ENCODE measurements around the gene TFE3.

Gene TFE3

DNA sequence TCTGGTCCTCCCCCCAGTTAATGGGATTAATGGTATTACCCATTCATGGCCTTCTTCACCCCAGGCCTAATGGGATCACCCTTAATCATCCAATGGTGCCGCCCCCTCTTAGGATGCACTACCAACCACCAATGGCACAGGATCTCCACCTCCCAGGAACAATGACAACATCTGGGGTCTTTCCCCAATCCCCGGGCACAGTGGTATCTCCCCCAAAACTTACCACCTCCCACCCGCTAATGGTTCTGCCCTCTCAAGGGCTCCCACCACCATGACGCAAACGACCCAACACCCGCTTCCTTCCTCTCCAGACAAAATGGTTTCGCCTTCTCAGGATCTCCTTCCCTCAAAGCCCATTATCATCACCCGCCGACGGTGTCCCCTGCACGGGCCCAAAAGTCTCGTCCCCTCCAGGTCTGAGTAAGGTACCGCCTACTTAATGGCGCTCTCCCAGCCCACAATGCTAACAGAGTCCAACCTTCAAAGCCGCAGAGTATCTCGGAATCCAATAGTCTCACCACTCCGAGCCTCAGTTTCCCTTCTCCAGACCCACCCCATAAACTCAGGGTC, 41.6 kb downstream of the TFE3 start:
- peak; percentile 37 for DNase-seq (ENCODE audit: low spot score)
- in situ Hi-C loops (cut with MboI; ENCODE audit: low pct_unique_long_range_greater_than_20kb, low sequenced_read_pairs, unreplicated experiment), result no loop called here
- TF ChIP-seq, protein P1, sequence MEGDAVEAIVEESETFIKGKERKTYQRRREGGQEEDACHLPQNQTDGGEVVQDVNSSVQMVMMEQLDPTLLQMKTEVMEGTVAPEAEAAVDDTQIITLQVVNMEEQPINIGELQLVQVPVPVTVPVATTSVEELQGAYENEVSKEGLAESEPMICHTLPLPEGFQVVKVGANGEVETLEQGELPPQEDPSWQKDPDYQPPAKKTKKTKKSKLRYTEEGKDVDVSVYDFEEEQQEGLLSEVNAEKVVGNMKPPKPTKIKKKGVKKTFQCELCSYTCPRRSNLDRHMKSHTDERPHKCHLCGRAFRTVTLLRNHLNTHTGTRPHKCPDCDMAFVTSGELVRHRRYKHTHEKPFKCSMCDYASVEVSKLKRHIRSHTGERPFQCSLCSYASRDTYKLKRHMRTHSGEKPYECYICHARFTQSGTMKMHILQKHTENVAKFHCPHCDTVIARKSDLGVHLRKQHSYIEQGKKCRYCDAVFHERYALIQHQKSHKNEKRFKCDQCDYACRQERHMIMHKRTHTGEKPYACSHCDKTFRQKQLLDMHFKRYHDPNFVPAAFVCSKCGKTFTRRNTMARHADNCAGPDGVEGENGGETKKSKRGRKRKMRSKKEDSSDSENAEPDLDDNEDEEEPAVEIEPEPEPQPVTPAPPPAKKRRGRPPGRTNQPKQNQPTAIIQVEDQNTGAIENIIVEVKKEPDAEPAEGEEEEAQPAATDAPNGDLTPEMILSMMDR (IDR thresholded peaks at IDR 0.05; ENCODE audit: extremely low read depth, insufficient read depth, missing control alignments), result no peak

DNA sequence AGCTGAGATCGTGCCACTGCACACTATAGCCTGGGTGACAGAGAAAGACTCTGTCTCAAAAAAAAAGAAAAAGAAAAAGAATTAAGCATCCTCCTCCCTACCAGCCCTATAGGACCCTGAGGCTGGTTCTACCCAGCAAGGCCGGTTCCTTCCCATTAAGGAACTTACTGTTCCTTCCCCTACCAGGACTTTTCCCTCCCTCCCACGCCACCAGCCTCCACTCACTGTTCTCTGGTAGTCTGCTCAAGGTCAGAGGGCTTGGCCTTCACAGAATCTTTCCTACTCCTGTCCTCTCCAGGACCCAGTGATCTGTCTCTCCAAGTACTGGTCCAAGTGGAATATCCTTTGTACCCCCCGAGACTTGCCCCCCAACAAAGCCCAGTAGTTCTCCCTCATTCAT, 42.5 kb downstream of the TFE3 start:
- TF ChIP-seq, protein P1 (IDR thresholded peaks at IDR 0.05; ENCODE audit: extremely low read depth, insufficient read depth, missing control alignments), result no peak
- in situ Hi-C loops (cut with MboI; ENCODE audit: low pct_unique_long_range_greater_than_20kb, low sequenced_read_pairs, unreplicated experiment), result no loop called here
- no peak for DNase-seq (ENCODE audit: low spot score)

DNA sequence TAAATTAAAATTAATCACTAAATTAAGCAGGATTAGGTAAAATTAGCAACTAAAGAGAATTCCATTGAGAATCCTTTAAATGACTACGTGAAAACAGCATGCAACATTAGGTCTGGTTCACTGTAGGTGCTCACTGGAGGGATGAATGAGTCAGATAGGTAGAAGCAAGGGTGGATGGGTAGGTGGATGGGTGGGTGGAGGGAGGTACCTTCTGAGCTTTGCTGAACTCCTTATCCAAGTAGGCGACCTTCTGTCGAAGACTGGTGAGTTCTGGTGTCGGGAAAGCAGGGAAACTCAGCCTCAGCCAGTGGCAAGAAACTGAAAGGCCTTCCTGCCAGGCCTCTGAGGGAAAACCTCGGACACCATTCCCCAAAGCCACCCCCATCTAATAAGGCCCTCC, 44.1 kb downstream of the TFE3 start:
- TF ChIP-seq, protein P1 (IDR thresholded peaks at IDR 0.05; ENCODE audit: extremely low read depth, insufficient read depth, missing control alignments), result no peak
- in situ Hi-C loops (cut with MboI; ENCODE audit: low pct_unique_long_range_greater_than_20kb, low sequenced_read_pairs, unreplicated experiment), result no loop called here
- DNase-seq (ENCODE audit: low spot score), result no peak

DNA sequence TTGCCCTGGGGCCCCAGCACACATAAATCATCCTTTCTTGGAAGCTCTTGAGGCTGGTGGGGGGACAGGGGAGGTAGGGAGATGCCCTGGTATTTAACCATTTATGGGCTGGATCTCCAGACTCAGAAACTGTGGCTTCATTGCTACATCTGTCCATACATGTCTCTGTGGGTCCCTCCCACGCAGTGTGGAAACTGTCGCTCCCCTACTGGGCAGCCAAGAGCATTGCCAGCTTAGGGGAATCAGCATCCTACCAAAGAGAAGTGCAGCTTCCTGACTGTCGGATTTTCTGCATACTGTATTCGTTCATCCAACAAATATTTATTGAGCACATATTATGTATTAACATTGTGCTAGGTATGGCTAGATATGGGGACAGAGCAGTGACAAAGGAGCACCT, 44.8 kb downstream of the TFE3 start:
- DNase-seq (ENCODE audit: low spot score), result no peak
- TF ChIP-seq, protein P1 (IDR thresholded peaks at IDR 0.05; ENCODE audit: extremely low read depth, insufficient read depth, missing control alignments), result no peak
- in situ Hi-C loops (cut with MboI; ENCODE audit: low pct_unique_long_range_greater_than_20kb, low sequenced_read_pairs, unreplicated experiment), result no loop called here

DNA sequence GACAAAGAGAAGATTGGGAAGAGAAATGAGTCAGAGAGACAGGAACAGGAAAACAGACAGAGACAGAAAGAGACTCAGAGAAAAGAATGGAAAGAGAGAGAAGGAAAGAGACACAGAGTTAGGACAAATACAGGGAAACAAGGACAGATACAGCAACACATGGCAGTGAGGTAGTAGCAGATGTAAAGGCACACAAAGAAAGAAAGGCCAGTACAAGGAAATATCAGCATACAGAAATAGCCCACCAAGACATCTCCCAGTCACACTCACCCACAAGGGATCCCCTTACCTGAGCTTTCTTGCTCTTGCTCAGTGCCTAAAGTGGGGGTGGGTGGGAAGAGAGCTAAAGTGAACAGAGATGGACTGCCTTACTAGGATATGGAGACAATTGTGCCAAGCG, 45.3 kb downstream of the TFE3 start:
- TF ChIP-seq, protein P1 (IDR thresholded peaks at IDR 0.05; ENCODE audit: extremely low read depth, insufficient read depth, missing control alignments), result no peak
- in situ Hi-C loops (cut with MboI; ENCODE audit: low pct_unique_long_range_greater_than_20kb, low sequenced_read_pairs, unreplicated experiment), result no loop called here
- DNase-seq (ENCODE audit: low spot score), result no peak

DNA sequence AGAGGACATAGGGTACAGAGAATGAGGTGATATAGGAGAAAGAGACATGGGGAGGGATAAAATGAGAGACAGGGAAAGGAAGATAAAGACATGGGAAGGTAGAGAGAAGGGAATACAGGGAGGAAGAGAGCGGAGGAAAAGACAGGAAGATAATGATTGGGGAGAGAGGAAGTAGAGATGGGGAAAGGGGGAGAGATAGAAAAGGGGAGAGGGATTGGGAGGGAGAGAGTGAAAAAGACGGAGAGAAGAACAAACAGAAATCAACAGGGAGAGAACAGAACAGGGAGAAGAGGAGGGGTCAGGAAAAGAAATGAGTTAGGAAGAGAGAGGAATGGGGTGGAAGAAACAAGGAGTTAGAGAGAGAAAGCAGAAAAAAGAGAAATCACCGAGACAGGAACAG, 45.7 kb downstream of the TFE3 start:
- in situ Hi-C loops (cut with MboI; ENCODE audit: low pct_unique_long_range_greater_than_20kb, low sequenced_read_pairs, unreplicated experiment), result no loop called here
- no peak for DNase-seq (ENCODE audit: low spot score)
- TF ChIP-seq, protein P1 (IDR thresholded peaks at IDR 0.05; ENCODE audit: extremely low read depth, insufficient read depth, missing control alignments), result no peak

DNA sequence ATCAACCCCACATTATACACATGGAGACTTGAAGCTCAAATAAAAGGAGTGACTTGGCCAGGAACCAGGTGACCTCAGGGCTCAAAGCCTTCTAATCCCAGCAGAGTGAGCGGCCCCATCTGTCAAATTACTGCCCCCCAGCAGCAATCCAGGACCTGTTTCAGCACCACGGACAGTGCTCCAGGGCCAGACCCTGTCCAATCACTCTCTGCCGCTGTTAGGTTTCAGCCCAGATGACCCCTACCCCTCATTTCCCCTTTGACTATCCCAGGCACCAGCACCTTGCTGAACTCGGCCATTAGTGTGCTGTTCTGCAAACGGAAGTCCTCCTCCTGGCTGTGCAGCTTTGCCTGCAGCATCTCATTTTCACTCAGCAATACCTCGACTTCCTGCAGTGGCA, 46.2 kb downstream of the TFE3 start:
- TF ChIP-seq, protein P1 (IDR thresholded peaks at IDR 0.05; ENCODE audit: extremely low read depth, insufficient read depth, missing control alignments), result no peak
- no peak for DNase-seq (ENCODE audit: low spot score)

More for the DNA sequence above, 46.2 kb downstream of the TFE3 start:
- in situ Hi-C loops (cut with MboI; ENCODE audit: low pct_unique_long_range_greater_than_20kb, low sequenced_read_pairs, unreplicated experiment), result no loop called here
